OCI-LY7 (cell line): ENCODE measurements around the gene SNRNP48. TPM values are rescaled to one million over a fixed set of nuclear protein-coding genes. Genes with fewer than 3 reads are reported as not detected.

ENCODE experiments used
- BruUV-seq: library from RNA; stranded (reverse); fragments of 400-500 nt; replicated peaks from 2 replicates; lab custom pipeline; 2021; lab: Mats Ljungman, UMichigan
- CTCF ChIA-PET: fragments of 300-600 bp; sonication (Branson Sonifier 250); formaldehyde crosslinking; loops from one replicate; lab custom pipeline; 2022; ENCODE audit warnings: antibody characterized with exemption; ENCODE audit not compliant: unreplicated experiment; lab: Charles Lee
- POLR2A ChIA-PET: fragments of 300-600 bp; sonication (Branson Sonifier 250); formaldehyde crosslinking; loops from one replicate; lab custom pipeline; 2022; ENCODE audit warnings: antibody characterized with exemption; lab: Charles Lee
- DNase-seq: peaks from one replicate; pipeline ENCODE4 v3.0.0-alpha.2; 2015; ENCODE audit warnings: low spot score
- H2AFZ ChIP-seq: fragments of 200-600 bp; sonication (generic), shearing (Covaris generic); 2 replicates; pipeline ENCODE4 v1.6.1; 2014; ENCODE audit warnings: mild to moderate bottlenecking, antibody characterized with exemption, low read length, moderate library complexity
- H3K27ac ChIP-seq: fragments of 200-600 bp; sonication (generic); 2 replicates; pipeline ENCODE4 v1.5.1; 2014; ENCODE audit warnings: mixed run types, low read depth, mild to moderate bottlenecking, moderate library complexity, low read length, inconsistent platforms; ENCODE audit not compliant: poor library complexity, severe bottlenecking
- H3K36me3 ChIP-seq: fragments of 200-600 bp; sonication (generic); 2 replicates; pipeline ENCODE4 v1.6.1; 2014; ENCODE audit warnings: mild to moderate bottlenecking, antibody characterized with exemption, low read length, moderate library complexity, mixed read lengths; ENCODE audit not compliant: insufficient read depth
- H3K4me1 ChIP-seq: fragments of 200-600 bp; sonication (generic); 2 replicates; pipeline ENCODE4 v1.5.1; 2014; ENCODE audit warnings: mild to moderate bottlenecking, low read length; ENCODE audit not compliant: insufficient read depth, poor library complexity, severe bottlenecking
- H3K4me2 ChIP-seq: fragments of 200-600 bp; sonication (generic); 2 replicates; pipeline ENCODE4 v1.6.1; 2014; ENCODE audit warnings: mild to moderate bottlenecking, low read length
- H3K4me3 ChIP-seq: fragments of 200-600 bp; sonication (generic); 2 replicates; pipeline ENCODE4 v1.5.1; 2014; ENCODE audit warnings: mild to moderate bottlenecking, low read depth, low read length; ENCODE audit not compliant: poor library complexity, severe bottlenecking
- H3K79me2 ChIP-seq: fragments of 200-600 bp; sonication (generic); 2 replicates; pipeline ENCODE4 v1.6.1; 2016; ENCODE audit warnings: low read depth, mild to moderate bottlenecking, low read length, moderate library complexity, mixed read lengths; ENCODE audit not compliant: insufficient read depth
- H3K9me2 ChIP-seq: fragments of 200-600 bp; sonication (generic); 2 replicates; pipeline ENCODE4 v1.6.1; 2016; ENCODE audit warnings: mild to moderate bottlenecking, low read length, mixed read lengths; ENCODE audit not compliant: insufficient read depth
- H3K9me3 ChIP-seq: fragments of 200-600 bp; sonication (generic); 2 replicates; pipeline ENCODE4 v1.6.1; 2014; ENCODE audit warnings: mild to moderate bottlenecking, mixed run types, low read length, mixed read lengths
- H4K20me1 ChIP-seq: fragments of 200-600 bp; sonication (generic); 2 replicates; pipeline ENCODE4 v1.6.1; 2014; ENCODE audit warnings: mild to moderate bottlenecking, antibody characterized with exemption, low read length, moderate library complexity, mixed read lengths; ENCODE audit not compliant: insufficient read depth
- CTCF ChIP-seq: fragments of 200-600 bp; sonication (generic); conservative IDR thresholded peaks from 2 replicates; pipeline ENCODE4 v1.5.1; 2014; ENCODE audit warnings: mild to moderate bottlenecking, antibody characterized with exemption, low read length, moderate library complexity, mixed read lengths
- EZH2phosphoT487 ChIP-seq: fragments of 200-600 bp; sonication (generic); IDR thresholded peaks from 2 replicates; pipeline ENCODE4 v1.6.1; 2018; ENCODE audit warnings: low read depth, borderline replicate concordance, mild to moderate bottlenecking, mixed run types, antibody characterized with exemption, low read length, moderate library complexity, mixed read lengths
- intact Hi-C: fragments of 100-400 bp; cut with micrococcal nuclease; formaldehyde crosslinking; loops from one replicate; pipeline ENCODE4 v1.10.0; 2022; ENCODE audit not compliant: unreplicated experiment
- total RNA-seq, 2 experiments: library from RNA; depleted of rRNA in 1 of 2; stranded (reverse); fragments of >200 nt in 1 of 2; shearing (Covaris generic) in 1 of 2; gene quantifications; 2 replicates each; pipeline ENCODE4 v1.2.3, GENCODE V29; 2014 to 2022

Gene SNRNP48
- total RNA-seq, 2 experiments from 2014 or later = 24.1 to 30.2 TPM

GRCh38 chr6:7562769-7563168, 27.2 kb upstream of the SNRNP48 start:
- Histone ChIP-seq H3K27ac (no peak overlapping the region), H3K79me2 (no peaks in the 10 kb centered on the region), H2AFZ (no peak overlapping the region), H3K4me1 (no peaks in the 10 kb centered on the region), H3K9me3 (no peaks in the 10 kb centered on the region), H3K4me2 (no peak overlapping the region), H3K36me3 (no peaks in the 10 kb centered on the region), H4K20me1 (no peaks in the 10 kb centered on the region), H3K4me3 (no peak overlapping the region), H3K9me2 (no peaks in the 10 kb centered on the region)
- intact Hi-C loops = no loop called here
- POLR2A ChIA-PET = interaction anchor here (0.6 kb wide), 1 partner anchor 1980 kb away, joined by 4 read pairs; no protein-coding TSS in a partner anchor
- DNase-seq = no peak
- TF ChIP-seq CTCF = no peak
- no peak for TF ChIP-seq EZH2phosphoT487
- CTCF ChIA-PET = no interaction called here
- BruUV-seq = no TSS peak

- Histone ChIP-seq H3K36me3 (no peaks in the 10 kb centered on the region), H3K4me2 (no peak overlapping the region), H3K4me3 (no peak overlapping the region), H3K4me1 (no peaks in the 10 kb centered on the region), H2AFZ (no peak overlapping the region), H4K20me1 (no peaks in the 10 kb centered on the region), H3K79me2 (no peaks in the 10 kb centered on the region), H3K27ac (no peak overlapping the region), H3K9me2 (no peaks in the 10 kb centered on the region), H3K9me3 (no peaks in the 10 kb centered on the region)
- no peak for DNase-seq
- intact Hi-C loops = no loop called here
- CTCF ChIA-PET = no interaction called here
- no TSS peak for BruUV-seq
- TF ChIP-seq CTCF = no peak
- no peak for TF ChIP-seq EZH2phosphoT487
- POLR2A ChIA-PET = interaction anchor here (0.9 kb wide), 1 partner anchor 289 kb away, joined by 4 read pairs; no protein-coding TSS in a partner anchor
Measured at GRCh38 chr6:7566107-7566506, 23.9 kb upstream of the SNRNP48 start.

GRCh38 chr6:7566617-7567173, 23.3 kb upstream of the SNRNP48 start:
- TF ChIP-seq CTCF (no peak), EZH2phosphoT487 (no peak)
- no TSS peak for BruUV-seq
- H3K9me2 ChIP-seq = no peaks in the 10 kb centered on the region
- H2AFZ ChIP-seq = no peak overlapping the region
- intact Hi-C loops = no loop called here
- H3K4me2 ChIP-seq = no peak overlapping the region
- no peaks in the 10 kb centered on the region for H4K20me1 ChIP-seq
- H3K79me2 ChIP-seq = no peaks in the 10 kb centered on the region
- ChIA-PET POLR2A (interaction anchor here (0.9 kb wide), 1 partner anchor 289 kb away, joined by 4 read pairs; no protein-coding TSS in a partner anchor), CTCF (no interaction called here)
- no peaks in the 10 kb centered on the region for H3K36me3 ChIP-seq
- no peaks in the 10 kb centered on the region for H3K9me3 ChIP-seq
- H3K4me3 ChIP-seq = no peak overlapping the region
- H3K27ac ChIP-seq = no peak overlapping the region
- no peak for DNase-seq
- no peaks in the 10 kb centered on the region for H3K4me1 ChIP-seq
